Adipose tissue (tissue), 3 donors: ENCODE results near the gene RSAD2. TPM values are rescaled to one million over a fixed set of nuclear protein-coding genes. Genes with fewer than 3 reads are reported as not detected.
"Not testable (repeated sequence)": the region's sequence is repeated elsewhere in the genome, so short reads cannot be mapped to it uniquely, and the experiment has no call there.

Experiments used
- H3K27ac ChIP-seq: one replicate; pipeline ENCODE4 v1.5.1; 2013; ENCODE audit warnings: low read depth, low read length
- WGBS, 3 donors: extraction: QIAGEN DNeasy Blood & Tissue Kit; methylation state at CpG; one replicate each; pipeline ENCODE4 v1.1.7; 2013; 5-methylcytosine and 5-hydroxymethylcytosine counted together
- polyA plus RNA-seq, 3 donors: library from polyadenylated mRNA; stranded (reverse); fragments of 200-250 nt; gene quantifications; one replicate each; pipeline ENCODE4 v1.2.3, GENCODE V29; 2013
- donor health status: healthy with polysubstance abuse.
- donor health status: Bipolar disorder and iron deficiency.
- donor health status: healthy.

The RSAD2 gene
- polyA plus RNA-seq, 3 donors, result 1.4 to 3.0 (median 1.5) TPM

DNA sequence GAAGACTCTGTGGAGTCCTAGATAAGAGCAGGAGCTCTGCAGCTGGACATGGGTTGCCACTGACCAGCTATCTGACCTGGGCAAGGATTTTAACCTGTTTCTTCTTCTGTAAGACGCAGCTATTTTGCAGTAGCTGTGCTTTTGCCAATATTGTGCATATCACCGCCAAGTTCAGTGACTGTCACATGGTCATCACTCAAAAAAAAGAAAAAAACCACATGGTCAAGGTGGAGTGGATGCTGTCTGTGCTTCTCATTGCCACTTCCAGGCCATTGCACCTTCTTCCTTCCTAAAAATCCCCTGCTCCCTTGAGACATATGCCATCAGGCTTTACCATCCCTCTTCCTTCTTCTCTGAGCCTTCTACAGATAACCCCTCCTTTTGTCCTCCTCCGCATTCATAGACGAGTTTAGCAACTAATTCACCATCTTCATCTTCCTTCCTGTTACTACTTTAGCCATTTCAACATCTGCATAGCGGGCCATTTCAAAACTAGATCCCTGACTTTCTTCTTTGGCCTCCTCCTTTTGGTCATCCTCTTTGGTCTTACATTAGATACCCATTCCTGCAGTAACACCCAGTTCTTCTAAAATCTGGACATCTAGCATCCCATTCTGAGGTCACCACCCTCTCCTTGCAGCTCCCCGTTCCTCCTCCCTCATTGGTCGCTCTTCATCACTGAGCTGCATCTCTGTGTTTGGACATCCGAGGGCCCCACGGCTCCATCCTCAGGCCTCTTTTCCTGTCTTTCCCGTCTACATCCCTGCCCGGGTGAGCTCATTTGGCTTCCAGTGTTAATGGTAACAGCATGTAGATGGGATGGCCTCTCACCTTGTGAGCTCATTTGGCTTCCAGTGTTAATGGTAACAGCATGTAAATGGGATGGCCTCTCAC, 57.4 kb downstream of the RSAD2 start:
- WGBS, 3 donors, result 62 to 93% (median 72%) methylated on average over 11 of the region's 11 CpGs
- no peak overlapping the region for H3K27ac ChIP-seq

DNA sequence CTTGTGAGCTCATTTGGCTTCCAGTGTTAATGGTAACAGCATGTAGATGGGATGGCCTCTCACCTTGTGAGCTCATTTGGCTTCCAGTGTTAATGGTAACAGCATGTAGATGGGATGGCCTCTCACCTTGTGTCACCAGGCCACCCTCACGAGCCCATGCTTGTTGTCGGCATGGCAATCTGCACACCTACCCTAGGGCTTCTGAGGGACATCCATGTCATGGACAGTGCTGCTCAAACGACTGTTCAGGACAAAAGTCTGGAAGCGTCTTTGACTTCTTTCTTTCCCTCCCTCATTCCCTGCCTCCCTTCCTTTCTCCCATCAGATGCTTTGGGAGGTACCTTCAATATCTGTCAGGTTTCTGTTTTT, 58.1 kb downstream of the RSAD2 start:
- whole genome bisulfite sequencing, 3 donors, result 91 to 93% (median 91%) methylated on average over 4 of the region's 4 CpGs
- not testable (repeated sequence) for H3K27ac ChIP-seq

DNA sequence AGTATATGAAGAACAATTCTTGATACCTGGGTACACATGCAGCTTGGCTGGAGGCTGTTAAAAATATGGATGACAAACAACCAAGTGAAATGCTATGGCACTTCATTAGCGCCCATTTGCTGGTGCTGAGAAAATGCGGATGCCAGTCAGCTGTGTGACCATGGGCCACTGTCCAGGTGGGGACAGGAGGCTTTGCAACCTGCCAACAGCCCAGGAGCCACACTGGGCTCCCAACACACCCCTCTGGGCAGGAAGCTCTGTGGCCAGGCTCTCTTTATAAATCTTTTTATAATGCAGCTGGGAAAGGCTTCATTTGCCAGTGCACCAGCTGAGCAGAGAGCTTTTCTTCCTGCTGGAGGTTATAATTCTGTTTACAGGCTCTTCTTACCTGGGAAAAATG, 59.6 kb downstream of the RSAD2 start:
- no peak overlapping the region for H3K27ac ChIP-seq
- WGBS, 3 donors, result 51 to 97% (median 96%) methylated on average over 2 of the region's 2 CpGs

DNA sequence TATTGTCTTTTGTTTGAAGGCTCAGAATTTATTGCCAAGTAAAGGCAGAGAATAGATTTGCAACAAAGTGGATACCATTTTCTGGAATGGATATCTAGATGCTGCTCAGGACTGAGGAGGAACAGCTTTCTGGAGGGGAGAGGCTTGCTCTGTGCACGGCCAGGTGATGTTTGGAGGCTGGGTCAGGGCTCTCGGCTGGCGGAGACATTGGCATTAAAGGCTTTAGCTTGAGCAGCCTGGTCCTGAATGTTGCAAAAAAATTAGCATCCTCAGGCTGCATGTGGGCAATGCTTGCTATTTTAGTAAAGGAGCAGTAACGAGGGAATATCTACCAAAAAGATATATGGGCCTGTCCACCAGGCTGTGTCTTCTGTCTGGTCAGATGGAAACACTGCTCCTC, 60.0 kb downstream of the RSAD2 start:
- 50 to 84% (median 81%) methylated on average over 4 of the region's 4 CpGs for WGBS, 3 donors
- H3K27ac ChIP-seq, result no peak overlapping the region

DNA sequence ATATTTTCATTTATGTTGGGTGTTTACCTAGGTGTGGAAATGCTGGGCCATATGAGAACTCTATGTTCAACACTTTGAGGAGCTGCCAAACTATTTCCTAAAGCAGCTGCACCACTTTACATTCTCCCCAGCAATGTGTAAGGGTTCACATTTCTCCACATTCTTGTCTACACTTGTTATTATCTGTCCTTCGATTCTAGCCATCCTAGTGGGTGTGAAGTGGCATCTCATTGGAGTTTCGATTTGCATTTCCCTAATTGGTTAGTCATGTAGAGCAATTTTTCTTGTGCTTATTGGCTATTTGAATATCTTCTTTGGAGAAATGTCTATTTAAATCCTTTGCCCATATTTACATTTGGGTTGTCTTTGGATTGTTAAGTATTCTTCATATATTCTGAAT, 61.5 kb downstream of the RSAD2 start:
- no peak overlapping the region for H3K27ac ChIP-seq
- 83 to 91% (median 85%) methylated on average over 2 of the region's 2 CpGs for WGBS, 3 donors

DNA sequence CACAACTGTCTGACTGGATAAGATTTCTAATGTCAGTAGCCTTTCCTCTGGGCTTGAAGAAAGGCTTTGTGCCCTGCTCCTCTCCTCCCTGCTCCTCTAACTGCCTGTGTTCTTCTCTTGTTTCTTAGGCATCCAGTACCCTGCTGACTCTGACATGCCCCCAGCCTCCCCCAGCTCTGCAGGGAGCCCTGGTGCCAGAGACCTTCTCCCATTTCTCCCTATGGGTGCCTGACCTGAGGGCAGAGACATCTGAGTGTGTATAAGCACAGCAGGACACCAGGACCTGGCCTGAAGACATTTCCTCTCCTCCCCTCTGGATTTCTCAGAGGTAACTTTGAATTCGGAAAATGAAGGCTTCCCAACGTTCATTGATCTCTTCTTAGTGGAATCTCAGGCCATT, 63.2 kb downstream of the RSAD2 start:
- WGBS, 3 donors, result 81 to 94% (median 90%) methylated on average over 2 of the region's 2 CpGs
- H3K27ac ChIP-seq, result no peak overlapping the region

DNA sequence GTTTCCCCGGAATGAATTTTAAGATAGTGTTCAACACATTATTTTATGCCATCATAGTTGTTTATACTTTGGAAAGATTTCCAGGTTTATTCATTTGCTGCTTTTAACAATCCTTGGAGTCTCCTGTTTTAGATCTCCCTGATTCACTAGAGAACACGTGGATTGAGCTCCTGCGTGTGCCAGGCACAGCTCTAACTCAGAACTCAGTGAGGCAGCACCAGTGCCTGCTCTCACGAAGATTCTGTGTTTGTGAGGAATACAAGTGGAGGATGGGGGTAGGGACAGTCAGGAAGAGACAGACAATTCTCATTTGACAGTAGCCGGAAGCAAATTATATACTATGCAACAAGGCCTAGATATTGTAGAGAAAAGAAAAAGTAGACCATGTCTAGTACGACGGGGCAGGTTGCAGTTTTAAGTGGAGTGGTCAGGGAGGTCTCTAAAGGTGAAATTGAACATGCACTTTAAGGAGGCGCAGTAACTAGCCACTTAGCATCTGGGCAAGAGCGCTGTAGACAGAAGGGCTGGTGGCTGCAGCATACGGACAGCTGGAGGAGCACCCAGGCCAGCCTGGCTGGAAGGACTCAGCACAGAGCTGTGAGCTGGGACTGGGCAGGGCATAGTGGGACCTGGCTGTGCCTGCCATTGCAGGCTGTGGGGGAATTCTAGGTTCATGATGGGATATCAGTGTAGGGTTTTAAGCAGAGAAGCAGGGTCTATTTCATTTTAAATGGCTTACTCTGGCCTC, 63.9 kb downstream of the RSAD2 start:
- 89 to 98% (median 95%) methylated on average over 10 of the region's 10 CpGs for WGBS, 3 donors
- no peak overlapping the region for H3K27ac ChIP-seq

DNA sequence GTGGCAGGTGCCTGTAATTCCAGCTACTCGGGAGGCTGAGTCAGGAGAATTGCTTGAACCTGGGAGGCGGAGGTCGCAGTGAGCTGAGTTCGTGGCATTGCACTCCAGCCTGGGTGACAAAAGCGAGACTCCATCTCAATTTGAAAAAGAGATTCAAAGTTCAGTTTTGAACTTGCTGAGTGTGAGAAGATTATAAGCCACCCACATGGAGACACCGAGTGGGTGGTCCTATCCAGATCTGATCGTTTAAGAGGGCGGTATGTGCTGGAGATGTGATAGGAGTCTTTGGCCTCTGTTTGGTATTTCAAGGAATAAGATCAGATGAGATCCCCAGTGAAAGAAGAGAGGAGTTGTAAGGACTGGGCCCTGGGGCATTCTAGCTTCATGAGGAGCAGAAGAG, 65.3 kb downstream of the RSAD2 start:
- H3K27ac ChIP-seq, result no peak overlapping the region
- WGBS, 3 donors, result 94 to 98% (median 95%) methylated on average over 8 of the region's 8 CpGs

DNA sequence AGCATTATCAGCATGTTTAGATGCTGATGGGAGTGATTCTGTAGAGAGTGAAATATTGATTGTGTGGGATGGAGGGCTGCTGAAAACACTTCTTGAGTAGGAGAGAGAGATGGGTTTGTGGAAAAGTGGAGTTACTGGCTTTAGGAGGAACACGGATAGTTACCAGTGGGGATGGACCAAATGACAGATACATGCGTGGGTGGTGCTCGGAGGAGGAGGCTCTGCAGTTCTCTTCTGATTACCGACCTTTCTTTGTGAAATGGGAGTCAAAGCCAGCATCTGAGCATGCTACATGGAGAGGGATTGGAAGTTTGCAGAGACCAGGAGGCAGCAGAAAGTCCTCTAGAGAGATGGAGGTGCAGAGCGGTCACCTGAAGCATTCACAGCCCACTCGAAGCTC, 65.9 kb downstream of the RSAD2 start:
- H3K27ac ChIP-seq, result no peak overlapping the region
- 84 to 91% (median 86%) methylated on average over 6 of the region's 6 CpGs for WGBS, 3 donors

DNA sequence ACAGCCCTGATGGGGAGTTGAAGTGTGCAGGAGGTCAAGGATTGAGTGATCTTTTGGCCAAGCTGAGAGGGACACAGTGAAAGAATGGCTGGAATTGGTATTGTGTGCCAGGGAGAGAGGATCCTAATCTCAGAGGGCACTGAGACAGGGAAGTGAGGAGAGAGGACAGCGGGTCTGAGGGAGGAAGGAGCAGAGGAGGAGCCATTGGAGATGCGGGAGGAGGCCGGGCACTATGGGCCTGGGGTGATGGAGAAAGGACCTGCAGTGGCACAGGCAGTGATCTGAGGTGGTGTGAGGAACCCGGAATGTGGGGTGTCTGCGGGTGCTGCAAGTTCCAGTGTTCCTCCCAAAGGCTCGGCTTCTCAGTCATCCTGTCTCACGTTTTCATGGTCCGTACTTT, 66.4 kb downstream of the RSAD2 start:
- WGBS, 3 donors, result 96 to 97% (median 96%) methylated on average over 8 of the region's 8 CpGs
- H3K27ac ChIP-seq, result no peak overlapping the region

DNA sequence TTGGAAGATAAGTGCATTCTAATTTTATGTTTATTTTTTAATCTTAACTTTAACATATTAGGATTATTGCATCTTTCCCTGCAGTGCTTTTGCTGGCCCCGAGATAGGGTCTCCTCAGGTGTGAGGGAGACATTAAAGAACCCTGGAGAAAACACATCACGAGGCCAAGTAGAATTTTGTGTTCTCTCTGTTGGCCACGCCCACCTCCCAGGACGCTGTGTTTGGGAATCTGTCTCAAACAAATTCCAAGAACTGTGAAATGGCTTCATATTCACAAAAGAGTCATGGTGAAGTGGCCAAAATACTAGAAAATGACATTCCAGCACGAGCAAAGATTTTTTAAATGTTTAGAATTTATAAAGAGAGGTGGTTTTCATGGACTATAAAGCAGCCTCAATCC, 67.0 kb downstream of the RSAD2 start:
- 70 to 82% (median 78%) methylated on average over 5 of the region's 5 CpGs for WGBS, 3 donors
- no peak overlapping the region for H3K27ac ChIP-seq

DNA sequence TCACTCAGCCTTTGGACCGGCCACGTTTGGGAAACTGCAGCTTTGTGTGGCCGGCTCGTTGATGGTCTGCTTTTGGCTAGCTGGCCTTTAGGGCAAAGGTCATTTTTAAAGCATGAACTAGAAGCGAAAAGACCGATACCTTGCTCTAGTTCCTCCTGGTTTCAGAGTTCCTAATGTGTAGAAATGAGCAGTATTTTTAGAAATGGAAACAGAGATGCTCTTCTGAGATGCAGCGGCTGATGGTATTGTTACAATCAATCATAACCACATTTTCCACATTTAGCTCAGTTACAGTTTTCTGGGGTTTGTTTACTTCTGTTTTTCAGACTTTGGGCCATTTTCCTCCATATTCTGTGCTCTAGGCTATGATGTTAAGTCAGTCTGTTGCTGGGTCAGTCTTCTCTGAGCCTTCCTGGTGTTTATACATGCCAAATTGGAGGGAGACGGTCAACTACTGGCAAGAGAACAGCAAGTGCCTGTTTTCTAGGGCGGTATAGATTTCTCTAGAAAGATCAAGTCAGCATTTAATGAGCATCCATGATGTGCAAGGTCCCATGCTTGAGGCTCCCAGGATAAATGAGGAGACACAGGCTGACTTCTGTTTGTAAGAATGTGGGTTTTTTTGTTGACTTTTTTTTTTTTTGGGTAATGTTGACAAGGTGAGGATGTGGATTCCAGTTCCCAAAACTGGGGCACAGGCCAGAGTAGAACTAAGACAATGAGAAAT, 67.7 kb downstream of the RSAD2 start:
- 56 to 73% (median 69%) methylated on average over 9 of the region's 9 CpGs for WGBS, 3 donors
- H3K27ac ChIP-seq, result no peak overlapping the region

DNA sequence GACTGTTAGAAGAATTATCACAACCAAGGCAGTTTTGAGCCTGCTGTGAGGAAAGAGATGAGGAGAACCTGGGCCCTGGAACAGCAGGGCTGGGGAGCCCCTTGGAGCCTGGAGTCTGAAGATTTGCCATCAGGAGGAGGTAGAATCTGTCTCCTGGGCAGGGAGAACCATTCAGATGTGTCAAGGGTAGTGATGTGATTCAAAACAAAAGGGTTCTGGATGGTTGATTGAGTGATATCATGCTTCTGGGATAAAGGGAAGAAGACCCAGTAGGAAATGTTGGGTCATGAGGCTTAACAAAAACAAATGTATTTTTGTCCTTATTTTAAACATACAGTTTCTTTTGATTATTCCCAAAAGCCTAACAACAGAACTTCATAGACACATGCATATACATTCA, 68.2 kb downstream of the RSAD2 start:
- H3K27ac ChIP-seq, result no peak overlapping the region

DNA sequence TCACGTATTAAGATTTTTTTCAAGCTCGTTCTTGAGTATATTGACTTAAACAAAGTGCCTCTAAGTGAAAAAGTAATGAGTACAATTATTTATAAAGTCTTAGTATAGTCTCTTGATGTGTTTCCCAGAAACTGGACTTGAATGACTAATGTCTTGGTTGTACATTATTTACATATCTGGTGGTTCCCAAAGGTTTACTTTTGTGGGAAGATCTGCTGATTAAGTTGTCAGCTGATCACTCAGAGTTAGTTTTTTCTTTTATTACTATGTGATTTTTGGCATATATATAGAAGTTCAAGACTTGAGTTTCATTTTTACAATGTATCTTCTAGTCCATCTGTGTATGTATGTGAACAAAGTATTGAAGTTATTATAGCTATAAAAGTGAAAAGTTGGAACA, 69.1 kb downstream of the RSAD2 start:
- 56 to 90% (median 89%) methylated on average over 2 of the region's 2 CpGs for WGBS, 3 donors

More for the DNA sequence above, 69.1 kb downstream of the RSAD2 start:
- no peak overlapping the region for H3K27ac ChIP-seq

Other genes with a start within 250 kb of the RSAD2 start
- gene CMPK2, start 11.9 kb upstream of the RSAD2 start, polyA plus RNA-seq, result 1 to 10 TPM; 2.6 to 4.2 (median 3.5) TPM
- gene RNF144A, start 39.6 kb downstream of the RSAD2 start, polyA plus RNA-seq, result 10 to 100 TPM in 1 of 3 donors, 1 to 10 TPM in 2; 4.9 to 18.4 (median 6.1) TPM